IMR-90 (cell line): ENCODE results near the gene KCNJ6. TPM values are rescaled to one million over a fixed set of nuclear protein-coding genes. Genes with fewer than 3 reads are reported as not detected.

Source experiments
- ATAC-seq: fragments of 200-7000 bp; cut with Tn5 transposase; 2 replicates; pipeline ENCODE4 v1.9.1; 2020; ENCODE audit warnings: low read depth, mild to moderate bottlenecking, moderate library complexity
- BruUV-seq: library from RNA; stranded (reverse); fragments of 400-500 nt; replicated peaks from 2 replicates; lab custom pipeline; 2021; lab: Mats Ljungman, UMichigan
- CTCF ChIA-PET: fragments of 300-600 bp; formaldehyde crosslinking; extraction: SDS; loops from one replicate; lab custom pipeline; 2021; ENCODE audit warnings: antibody characterized with exemption; lab: Yijun Ruan, JAX
- POLR2A ChIA-PET: fragments of 300-600 bp; sonication (Branson Sonifier 250); formaldehyde crosslinking; loops from one replicate; lab custom pipeline; 2022; ENCODE audit warnings: antibody characterized with exemption; ENCODE audit not compliant: unreplicated experiment; lab: Charles Lee
- DNase-seq: peaks from one replicate; pipeline ENCODE4 v3.0.0; 2013
- H2AFZ ChIP-seq: replicated peaks from 2 replicates; pipeline ENCODE3; 2013; ENCODE audit warnings: low read length, mild to moderate bottlenecking; ENCODE audit not compliant: poor library complexity
- H2AK5ac ChIP-seq: 2 replicates; pipeline ENCODE4 v1.6.1; 2013; ENCODE audit warnings: low read depth, low read length, inconsistent platforms
- H2AK9ac ChIP-seq: replicated peaks from 2 replicates; pipeline ENCODE3; 2013; ENCODE audit warnings: mild to moderate bottlenecking, low read depth, low read length, moderate library complexity; ENCODE audit not compliant: poor library complexity
- H2BK120ac ChIP-seq: 2 replicates; pipeline ENCODE4 v1.6.1; 2013; ENCODE audit warnings: low read depth, low read length, inconsistent platforms
- H2BK15ac ChIP-seq: 3 replicates; pipeline ENCODE4 v1.6.1; 2013; ENCODE audit warnings: low read depth, low read length, inconsistent platforms
- H2BK20ac ChIP-seq: 2 replicates; pipeline ENCODE4 v1.6.1; 2013; ENCODE audit warnings: low read depth, mild to moderate bottlenecking, inconsistent platforms, low read length, moderate library complexity
- H2BK5ac ChIP-seq: 2 replicates; pipeline ENCODE4 v1.6.1; 2013; ENCODE audit warnings: mild to moderate bottlenecking, low read depth, low read length, inconsistent platforms; ENCODE audit not compliant: poor library complexity, severe bottlenecking
- H3K14ac ChIP-seq: replicated peaks from 2 replicates; pipeline ENCODE4 v1.6.1; 2013; ENCODE audit warnings: low read depth, low read length, inconsistent platforms
- H3K18ac ChIP-seq: 2 replicates; pipeline ENCODE4 v1.6.1; 2013; ENCODE audit warnings: low read depth, low read length, control low read depth
- H3K23ac ChIP-seq: 2 replicates; pipeline ENCODE4 v1.6.1; 2013; ENCODE audit warnings: low read depth, low read length, inconsistent platforms
- H3K27ac ChIP-seq: 2 replicates; pipeline ENCODE4 v1.5.1; 2013; ENCODE audit warnings: mild to moderate bottlenecking, control low read depth, low read length; ENCODE audit not compliant: insufficient read depth
- H3K27me3 ChIP-seq: 2 replicates; pipeline ENCODE4 v1.6.1; 2013; ENCODE audit warnings: low read length; ENCODE audit not compliant: control insufficient read depth, insufficient read depth
- H3K36me3 ChIP-seq: 2 replicates; pipeline ENCODE4 v1.6.1; 2013; ENCODE audit warnings: low read length, mixed read lengths; ENCODE audit not compliant: control insufficient read depth, insufficient read depth
- H3K4ac ChIP-seq: 2 replicates; pipeline ENCODE4 v1.6.1; 2013; ENCODE audit warnings: low read depth, low read length, inconsistent platforms
- H3K4me1 ChIP-seq: 2 replicates; pipeline ENCODE4 v1.6.1; 2013; ENCODE audit warnings: low read length, mixed read lengths; ENCODE audit not compliant: control insufficient read depth, insufficient read depth
- H3K4me2 ChIP-seq: 2 replicates; pipeline ENCODE4 v1.6.1; 2013; ENCODE audit warnings: low read depth, mild to moderate bottlenecking, control low read depth, low read length, moderate library complexity
- H3K4me3 ChIP-seq: 2 replicates; pipeline ENCODE4 v1.5.1; 2013; ENCODE audit warnings: low read depth, mild to moderate bottlenecking, control low read depth, low read length, moderate library complexity; ENCODE audit not compliant: insufficient read depth
- H3K56ac ChIP-seq: 2 replicates; pipeline ENCODE4 v1.6.1; 2013; ENCODE audit warnings: low read length, inconsistent platforms; ENCODE audit not compliant: insufficient read depth; ENCODE audit errors: extremely low read depth
- H3K79me1 ChIP-seq, 2 experiments: 2 replicates each; pipeline ENCODE4 v1.6.1; 2013; ENCODE audit warnings: low read length in 2 of 2, inconsistent platforms in 1 of 2, low read depth in 1 of 2
- H3K9ac ChIP-seq: 2 replicates; pipeline ENCODE4 v1.6.1; 2013; ENCODE audit warnings: low read depth, low read length, control low read depth
- H3K9me1 ChIP-seq: 2 replicates; pipeline ENCODE4 v1.6.1; 2013; ENCODE audit warnings: low read length, inconsistent platforms; ENCODE audit not compliant: insufficient read depth
- H3K9me3 ChIP-seq: 2 replicates; pipeline ENCODE4 v1.6.1; 2013; ENCODE audit warnings: low read length; ENCODE audit not compliant: control insufficient read depth, insufficient read depth
- H4K20me1 ChIP-seq: 2 replicates; pipeline ENCODE4 v1.6.1; 2013; ENCODE audit warnings: low read length, inconsistent platforms; ENCODE audit not compliant: insufficient read depth
- H4K5ac ChIP-seq: 2 replicates; pipeline ENCODE4 v1.6.1; 2013; ENCODE audit warnings: mild to moderate bottlenecking, low read depth, low read length, control low read depth
- H4K8ac ChIP-seq, 2 experiments: 2 replicates each; pipeline ENCODE4 v1.6.1; 2013; ENCODE audit warnings: low read depth in 2 of 2, low read length in 2 of 2, control low read depth in 1 of 2, inconsistent platforms in 1 of 2
- H4K91ac ChIP-seq: 2 replicates; pipeline ENCODE4 v1.6.1; 2013; ENCODE audit warnings: low read depth, low read length, inconsistent platforms; ENCODE audit not compliant: insufficient read depth
- MAZ ChIP-seq: IDR thresholded peaks from 2 replicates; pipeline ENCODE4 v1.6.1; 2012; ENCODE audit warnings: low read depth, mild to moderate bottlenecking, low read length, improper control_type of control experiment, moderate library complexity, borderline replicate concordance
- MXI1 ChIP-seq: IDR thresholded peaks from 2 replicates; pipeline ENCODE4 v1.6.1; 2012; ENCODE audit warnings: low read depth, mild to moderate bottlenecking, low read length, moderate library complexity, borderline replicate concordance
- SMC3 ChIP-seq: fragments of 150-350 bp; IDR thresholded peaks from 2 replicates; pipeline ENCODE4 v1.6.1; 2016; ENCODE audit warnings: low read depth, mild to moderate bottlenecking, antibody characterized with exemption, low read length, moderate library complexity
- WGBS, 2 experiments: methylation state at CpG; one replicate each; pipeline versions ENCODE4 v1.1.5 to v1.1.7; 2013; ENCODE audit warnings: missing lambda C conversion rate in 2 of 2; ENCODE audit not compliant: insufficient read length in 1 of 2; ENCODE audit errors: extremely low coverage in 2 of 2; 5-methylcytosine and 5-hydroxymethylcytosine counted together
- dilution Hi-C: fragments of 300-500 bp; cut with HindIII; formaldehyde crosslinking; loops from one replicate; pipeline ENCODE4 v1.14.3; 2018; ENCODE audit warnings: low sequenced_read_pairs; ENCODE audit not compliant: unreplicated experiment
- in situ Hi-C: fragments of 300-500 bp; cut with MboI; formaldehyde crosslinking; loops from 3 replicates; pipeline ENCODE4 v1.14.3; 2019; ENCODE audit warnings: low sequenced_read_pairs, inconsistent platforms, mixed read lengths
- intact Hi-C: fragments of 100-400 bp; cut with micrococcal nuclease; formaldehyde crosslinking; loops from 2 replicates; pipeline ENCODE4 v1.10.0; 2022
- polyA plus RNA-seq, 3 experiments: library from polyadenylated mRNA; depleted of rRNA; stranded (reverse); fragments of >200 nt; gene quantifications; 2 replicates each; pipeline ENCODE4 v1.2.3, GENCODE V29; 2012; ENCODE audit warnings: low replicate concordance in 1 of 3
- total RNA-seq: library from RNA; depleted of rRNA; stranded (reverse); fragments of >200 nt; gene quantifications from 2 replicates; pipeline ENCODE4 v1.2.3, GENCODE V29; 2012

The KCNJ6 gene
- total and polyA plus RNA-seq, 2 of the 4 experiments (the other 2 are of a cell fraction) = under 0.01 to 0.02 TPM

- H3K14ac ChIP-seq = no peak overlapping the region
- no peak overlapping the region for H2AK5ac ChIP-seq
- H3K4ac ChIP-seq = no peak overlapping the region
- no peaks in the 10 kb centered on the region for H3K9me1 ChIP-seq
- CTCF ChIA-PET = no interaction called here
- peaks cover 22% of the 10 kb centered on the region for H3K27me3 ChIP-seq
- no peak overlapping the region for H2AK9ac ChIP-seq
- no peaks in the 10 kb centered on the region for H3K9me3 ChIP-seq
- no peaks in the 10 kb centered on the region for H3K36me3 ChIP-seq
- in situ Hi-C loops = no loop called here
- no peak overlapping the region for H2BK5ac ChIP-seq
- no peak overlapping the region for H2AFZ ChIP-seq
- ATAC-seq (no peak), DNase-seq (no peak)
- intact Hi-C loops = no loop called here
- no peak overlapping the region for H3K56ac ChIP-seq
- POLR2A ChIA-PET = no interaction called here
- 17% methylated on average over 1 of the region's 10 CpGs; no CpG with 5 or more reads in 1 of the 2 experiments for WGBS, 2 experiments
- no peaks in the 10 kb centered on the region for H3K79me1 ChIP-seq
- H4K20me1 ChIP-seq = peaks cover 3% of the 10 kb centered on the region; the same call in 1 of the 2 replicates
- H2BK120ac ChIP-seq = no peak overlapping the region
- no peak overlapping the region for H3K4me3 ChIP-seq
- H3K9ac ChIP-seq = no peak overlapping the region
- BruUV-seq = no TSS peak
- H3K18ac ChIP-seq = no peak overlapping the region
- no peak overlapping the region for H3K4me2 ChIP-seq
- no peak overlapping the region for H2BK15ac ChIP-seq
- H3K23ac ChIP-seq = no peak overlapping the region
- TF ChIP-seq MAZ (no peak), SMC3 (no peak), MXI1 (no peak)
- H4K91ac ChIP-seq = no peak overlapping the region
- dilution Hi-C loops = no loop called here
- H2BK20ac ChIP-seq = no peak overlapping the region
- no peak overlapping the region for H3K27ac ChIP-seq
- no peak overlapping the region for H4K5ac ChIP-seq
- peaks cover 6% of the 10 kb centered on the region for H3K4me1 ChIP-seq
- H4K8ac ChIP-seq = no peak overlapping the region
Measured at GRCh38 chr21:37658121-37658816, 258.0 kb downstream of the KCNJ6 start.
